CD4-positive, alpha-beta T cell (primary cell): ENCODE results near the gene SART3. TPM values are rescaled to one million over a fixed set of nuclear protein-coding genes. Genes with fewer than 3 reads are reported as not detected.

Source experiments
- ATAC-seq: fragments of 200-7000 bp; cut with Tn5 transposase; one replicate; pipeline ENCODE4 v1.10.0; 2022; ENCODE audit warnings: mild to moderate bottlenecking; ENCODE audit not compliant: poor library complexity
- CTCF ChIA-PET: fragments of 350-600 bp; sonication (Branson Sonifier 250); formaldehyde crosslinking; loops from one replicate; lab custom pipeline; 2021; ENCODE audit warnings: antibody characterized with exemption, inconsistent platforms; lab: Charles Lee
- POLR2A ChIA-PET: fragments of 350-600 bp; sonication (Branson Sonifier 250); formaldehyde crosslinking; loops from one replicate; lab custom pipeline; 2021; ENCODE audit warnings: antibody characterized with exemption, inconsistent platforms; lab: Charles Lee
- DNase-seq, 14 experiments: peaks; one replicate each; pipeline ENCODE4 v3.0.0-alpha.2; 2013 to 2020; ENCODE audit warnings: mixed read lengths in 2 of 14
- H3K27ac ChIP-seq, 2 donors: one replicate each; pipeline versions ENCODE4 v1.5.1 to v1.7.0; 2013; ENCODE audit warnings: low read length in 2 of 2, low read depth in 1 of 2, mild to moderate bottlenecking in 1 of 2
- H3K27me3 ChIP-seq, 2 experiments: 1 replicate in 1 of 2; 2 replicates in 1 of 2; pipeline versions ENCODE4 v1.6.1 to v1.7.0; 2013; ENCODE audit warnings: low read length in 2 of 2, control low read depth in 1 of 2, mild to moderate bottlenecking in 1 of 2, moderate library complexity in 1 of 2; ENCODE audit not compliant: insufficient read depth in 2 of 2, control insufficient read depth in 1 of 2
- H3K36me3 ChIP-seq: one replicate; pipeline ENCODE4 v1.6.1; 2013; ENCODE audit warnings: low read length, control low read depth; ENCODE audit not compliant: insufficient read depth
- H3K4me1 ChIP-seq: one replicate; pipeline ENCODE4 v1.6.1; 2013; ENCODE audit warnings: low read length, control low read depth; ENCODE audit not compliant: insufficient read depth
- H3K4me3 ChIP-seq: one replicate; pipeline ENCODE4 v1.5.1; 2013; ENCODE audit warnings: mild to moderate bottlenecking, low read length, moderate library complexity
- H3K9me3 ChIP-seq, 2 experiments: 1 replicate in 1 of 2; 2 replicates in 1 of 2; pipeline versions ENCODE4 v1.6.1 to v1.7.0; 2013; ENCODE audit warnings: low read length in 2 of 2, mild to moderate bottlenecking in 2 of 2, control low read depth in 1 of 2, moderate library complexity in 1 of 2; ENCODE audit not compliant: control insufficient read depth in 1 of 2, insufficient read depth in 1 of 2
- H3K27ac Mint-ChIP-seq: one replicate; pipeline ENCODE4 v1.8.0; 2020; ENCODE audit warnings: mixed read lengths
- H3K27me3 Mint-ChIP-seq: one replicate; pipeline ENCODE4 v1.8.0; 2021; ENCODE audit warnings: mixed read lengths
- H3K36me3 Mint-ChIP-seq: one replicate; pipeline ENCODE4 v1.8.0; 2021; ENCODE audit warnings: low read depth, mixed read lengths
- H3K4me1 Mint-ChIP-seq: one replicate; pipeline ENCODE4 v1.8.0; 2021; ENCODE audit warnings: low read depth, mixed read lengths
- H3K4me3 Mint-ChIP-seq: one replicate; pipeline ENCODE4 v1.8.0; 2020; ENCODE audit warnings: mild to moderate bottlenecking, mixed read lengths
- H3K9me3 Mint-ChIP-seq: one replicate; pipeline ENCODE4 v1.8.0; 2020; ENCODE audit warnings: mixed read lengths
- CTCF ChIP-seq: fragments of 200-600 bp; IDR thresholded peaks from one replicate; pipeline ENCODE4 v1.8.0; 2022; ENCODE audit warnings: antibody characterized with exemption, mild to moderate bottlenecking
- intact Hi-C, 2 experiments: fragments of 100-400 bp; cut with DNase I in 1 of 2; cut with micrococcal nuclease in 1 of 2; formaldehyde crosslinking; loops; one replicate each; pipeline versions ENCODE4 v1.15.1 to v1.9.0; 2023 to 2025; cut with DNase I, micrococcal nuclease
- total RNA-seq, 174 experiments: library from RNA in 2 of 174; stranded (reverse) in 2 of 174; gene quantifications; one replicate each; pipeline ENCODE4 v1.2.3 and lab custom pipeline; 2021 to 2026

Gene SART3
- total RNA-seq, 2 experiments from 2014 or later = 95.1 to 104 TPM

DNA sequence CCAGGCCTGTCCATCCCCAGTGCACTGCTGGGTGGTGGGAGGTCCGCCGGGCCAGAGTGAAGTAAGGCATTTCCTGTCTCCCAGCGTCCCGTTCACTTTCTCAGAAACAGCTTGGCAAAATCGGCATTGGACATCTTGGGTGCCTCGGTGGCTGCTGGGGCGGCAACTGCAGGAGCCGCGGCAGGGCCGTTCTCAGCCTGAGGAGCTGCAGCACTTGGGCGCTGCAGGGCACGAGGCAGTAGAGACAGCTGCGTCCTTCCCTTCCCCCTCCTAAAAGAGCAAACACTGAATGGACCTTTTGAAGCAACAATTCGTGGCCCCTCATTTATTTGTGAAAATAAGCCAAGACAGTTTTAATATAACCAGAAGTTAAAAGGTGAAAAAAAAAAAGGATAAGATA lies 37.6 kb downstream of the SART3 start:
- Mint-ChIP-seq H3K4me1 (no peaks in the 10 kb centered on the region), H3K4me3 (no peak overlapping the region), H3K36me3 (peaks cover 93% of the 10 kb centered on the region), H3K27ac (no peak overlapping the region), H3K9me3 (no peaks in the 10 kb centered on the region), H3K27me3 (no peaks in the 10 kb centered on the region)
- Histone ChIP-seq H3K36me3 (peaks cover 96% of the 10 kb centered on the region), H3K27me3 (no peaks in the 10 kb centered on the region), H3K4me3 (no peak overlapping the region), H3K4me1 (no peaks in the 10 kb centered on the region), H3K27ac (no peak overlapping the region), H3K9me3 (no peaks in the 10 kb centered on the region)
- intact Hi-C loops = no loop called here
- ATAC-seq (no peak), DNase-seq (no peak)
- no peak for TF ChIP-seq CTCF
- CTCF ChIA-PET = no interaction called here
- POLR2A ChIA-PET = no interaction called here

DNA sequence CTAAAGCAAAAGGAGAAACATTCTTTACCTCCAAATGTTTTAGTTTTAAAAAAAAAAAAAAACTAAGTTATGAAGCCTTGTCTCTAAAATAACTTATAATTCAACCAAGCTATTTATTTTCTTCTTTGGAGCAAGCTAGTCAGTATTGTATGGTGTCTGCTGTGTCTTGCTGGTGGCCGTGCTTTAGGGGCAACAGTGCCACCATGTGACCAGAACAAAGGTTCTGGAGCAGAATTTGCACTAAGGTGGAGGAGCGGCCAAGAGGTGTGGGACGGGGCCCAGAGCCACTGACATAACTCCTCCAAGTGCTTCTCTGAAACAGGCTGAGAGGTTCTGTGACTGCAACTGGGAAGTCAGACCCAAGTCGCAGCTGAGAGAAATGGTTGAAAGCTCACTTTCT lies 41.4 kb downstream of the SART3 start:
- Mint-ChIP-seq H3K27me3 (no peaks in the 10 kb centered on the region), H3K4me1 (peaks cover 20% of the 10 kb centered on the region), H3K9me3 (no peaks in the 10 kb centered on the region), H3K27ac (no peak overlapping the region), H3K36me3 (peaks cover 78% of the 10 kb centered on the region), H3K4me3 (no peak overlapping the region)
- Histone ChIP-seq H3K4me3 (no peak overlapping the region), H3K9me3 (no peaks in the 10 kb centered on the region), H3K36me3 (peaks cover 72% of the 10 kb centered on the region), H3K27me3 (no peaks in the 10 kb centered on the region), H3K4me1 (peaks cover 23% of the 10 kb centered on the region), H3K27ac (no peak overlapping the region)
- POLR2A ChIA-PET = interaction anchor here (0.6 kb wide), 1 partner anchor 844 kb away, joined by 3 read pairs; no protein-coding TSS in a partner anchor
- ATAC-seq (no peak), DNase-seq (peak in 1 of 14 experiments; percentile 36)
- intact Hi-C loops = loop anchor here (5.0 to 10.0 kb wide), 11 partner anchors 43 to 1605 kb away; partner anchors contain the start of genes CRY1 (in 1 of the 2), IFT81 (in 1 of the 2), ISCU (in 1 of the 2) and KCTD10 (in 1 of the 2)
- TF ChIP-seq CTCF = no peak
- CTCF ChIA-PET = interaction anchor here (1.0 kb wide), 1 partner anchor 145 kb away, joined by 3 read pairs; no protein-coding TSS in a partner anchor

DNA sequence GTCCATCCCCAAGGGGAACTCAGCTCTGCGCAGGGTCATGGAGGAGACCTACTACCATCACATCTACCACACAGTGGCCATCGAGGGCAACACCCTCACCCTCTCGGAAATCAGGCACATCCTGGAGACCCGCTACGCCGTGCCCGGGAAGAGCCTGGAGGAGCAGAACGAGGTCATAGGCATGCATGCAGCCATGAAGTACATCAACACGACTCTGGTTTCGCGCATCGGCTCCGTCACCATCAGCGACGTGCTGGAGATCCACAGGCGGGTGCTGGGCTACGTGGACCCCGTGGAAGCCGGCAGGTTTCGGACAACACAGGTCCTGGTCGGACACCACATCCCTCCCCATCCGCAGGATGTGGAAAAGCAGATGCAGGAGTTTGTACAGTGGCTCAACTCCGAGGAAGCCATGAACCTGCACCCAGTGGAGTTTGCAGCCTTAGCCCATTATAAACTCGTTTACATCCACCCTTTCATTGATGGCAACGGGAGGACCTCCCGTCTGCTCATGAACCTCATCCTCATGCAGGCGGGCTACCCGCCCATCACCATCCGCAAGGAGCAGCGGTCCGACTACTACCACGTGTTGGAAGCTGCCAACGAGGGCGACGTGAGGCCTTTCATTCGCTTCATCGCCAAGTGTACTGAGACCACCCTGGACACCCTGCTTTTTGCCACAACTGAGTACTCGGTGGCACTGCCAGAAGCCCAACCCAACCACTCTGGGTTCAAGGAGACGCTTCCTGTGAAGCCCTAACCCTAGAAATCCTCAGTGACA lies 42.1 kb downstream of the SART3 start:
- Histone ChIP-seq H3K27me3 (no peaks in the 10 kb centered on the region), H3K36me3 (peaks cover 65% of the 10 kb centered on the region), H3K4me3 (no peak overlapping the region), H3K4me1 (peaks cover 26% of the 10 kb centered on the region), H3K9me3 (no peaks in the 10 kb centered on the region), H3K27ac (no peak overlapping the region)
- Mint-ChIP-seq H3K36me3 (peaks cover 74% of the 10 kb centered on the region), H3K9me3 (no peaks in the 10 kb centered on the region), H3K27ac (peak overlapping the region; percentile 12), H3K4me3 (peak overlapping the region; percentile 11), H3K27me3 (no peaks in the 10 kb centered on the region), H3K4me1 (peaks cover 20% of the 10 kb centered on the region)
- DNase-seq = peak in 1 of 14 experiments; percentile 26
- ATAC-seq = no peak
- intact Hi-C loops = loop anchor here (5.0 to 10.0 kb wide), 11 partner anchors 43 to 1606 kb away; partner anchors contain the start of genes CRY1 (in 1 of the 2), IFT81 (in 1 of the 2), ISCU (in 1 of the 2) and KCTD10 (in 1 of the 2)
- TF ChIP-seq CTCF = no peak
- ChIA-PET CTCF (interaction anchor here (1.0 kb wide), 1 partner anchor 145 kb away, joined by 3 read pairs; no protein-coding TSS in a partner anchor), POLR2A (interaction anchor here (1.2 kb wide), 1 partner anchor 44 kb away, joined by 3 read pairs; the partner anchor contains the start of gene ISCU)
